SK-N-SH (cell line): ENCODE results near the gene CRIP1. TPM values are rescaled to one million over a fixed set of nuclear protein-coding genes. Genes with fewer than 3 reads are reported as not detected.

Experiments used
- CTCF ChIA-PET: fragments of 300-600, 350-600 bp; formaldehyde crosslinking; extraction: SDS; loops from one replicate; lab custom pipeline; 2021; lab: Yijun Ruan, JAX
- POLR2A ChIA-PET: fragments of 350-600 bp; sonication (Branson Sonifier 250); formaldehyde crosslinking; extraction: SDS; loops from one replicate; lab custom pipeline; 2020; ENCODE audit warnings: antibody characterized with exemption, inconsistent platforms; lab: Yijun Ruan, JAX
- DNase-seq: peaks from one replicate; pipeline ENCODE4 v3.0.0; 2012
- H2AFZ ChIP-seq: fragments of 200-600 bp; sonication (generic); 2 replicates; pipeline ENCODE4 v1.8.1; 2016; ENCODE audit warnings: antibody characterized with exemption, mild to moderate bottlenecking, low read depth
- H3F3A ChIP-seq: fragments of 200-600 bp; sonication (generic); replicated peaks from 2 replicates; pipeline ENCODE3; 2016; ENCODE audit warnings: antibody characterized with exemption, mild to moderate bottlenecking; ENCODE audit not compliant: insufficient read depth
- H3K27ac ChIP-seq, 2 experiments: fragments of 200-500 bp in 1 of 2; fragments of 200-600 bp in 1 of 2; sonication (Bioruptor generic) in 1 of 2; sonication (generic), shearing (Covaris generic) in 1 of 2; 2 replicates each; pipeline versions ENCODE4 v1.5.1 to v1.6.1; 2014 to 2016; ENCODE audit warnings: low read depth in 2 of 2, inconsistent platforms in 1 of 2, low read length in 1 of 2, mild to moderate bottlenecking in 1 of 2, mixed read lengths in 1 of 2
- H3K27me3 ChIP-seq: fragments of 200-600 bp; sonication (generic), shearing (Covaris generic); 2 replicates; pipeline ENCODE4 v1.6.1; 2016; ENCODE audit warnings: mixed run types; ENCODE audit not compliant: insufficient read depth
- H3K36me3 ChIP-seq, 2 experiments: fragments of 200-500 bp in 1 of 2; fragments of 200-600 bp in 1 of 2; sonication (Bioruptor generic) in 1 of 2; sonication (generic) in 1 of 2; replicated peaks in 1 of 2; 2 replicates each; pipeline versions ENCODE3 to v1.5.1; 2014 to 2016; ENCODE audit warnings: low read length in 1 of 2, mild to moderate bottlenecking in 1 of 2; ENCODE audit not compliant: insufficient read depth in 2 of 2, control insufficient read depth in 1 of 2
- H3K4me1 ChIP-seq, 2 experiments: fragments of 200-500 bp in 1 of 2; fragments of 200-600 bp in 1 of 2; sonication (Bioruptor generic) in 1 of 2; sonication (generic), shearing (Covaris generic) in 1 of 2; 2 replicates each; pipeline versions ENCODE4 v1.5.1 to v1.6.1; 2014 to 2016; ENCODE audit warnings: low read depth in 1 of 2, low read length in 1 of 2, mixed run types in 1 of 2; ENCODE audit not compliant: insufficient read depth in 2 of 2, control insufficient read depth in 1 of 2
- H3K4me2 ChIP-seq: fragments of 200-600 bp; sonication (generic), shearing (Covaris generic); 2 replicates; pipeline ENCODE4 v1.6.1; 2017; ENCODE audit warnings: mixed run types
- H3K4me3 ChIP-seq, 2 experiments: fragments of 200-500 bp in 1 of 2; fragments of 200-600 bp in 1 of 2; sonication (Bioruptor generic) in 1 of 2; sonication (generic), shearing (Covaris generic) in 1 of 2; 2 replicates each; pipeline versions ENCODE4 v1.5.1 to v1.8.1; 2014 to 2016; ENCODE audit warnings: low read depth in 2 of 2, inconsistent platforms in 1 of 2, low read length in 1 of 2, mild to moderate bottlenecking in 1 of 2, mixed read lengths in 1 of 2, moderate library complexity in 1 of 2
- H3K79me2 ChIP-seq: fragments of 200-600 bp; sonication (generic); 2 replicates; pipeline ENCODE4 v1.8.1; 2017; ENCODE audit warnings: mild to moderate bottlenecking; ENCODE audit not compliant: insufficient read depth
- H3K9ac ChIP-seq: fragments of 200-600 bp; sonication (generic); 2 replicates; pipeline ENCODE4 v1.6.1; 2017; ENCODE audit warnings: mixed run types
- H3K9me2 ChIP-seq: fragments of 200-600 bp; sonication (generic); 2 replicates; pipeline ENCODE4 v1.6.1; 2017; ENCODE audit warnings: mixed run types
- H3K9me3 ChIP-seq: fragments of 200-600 bp; sonication (generic); 2 replicates; pipeline ENCODE4 v1.6.1; 2017; ENCODE audit warnings: mixed run types, mild to moderate bottlenecking, moderate library complexity
- H4K20me1 ChIP-seq: fragments of 200-600 bp; sonication (generic); 2 replicates; pipeline ENCODE4 v1.6.1; 2017; ENCODE audit warnings: mild to moderate bottlenecking, mixed run types; ENCODE audit not compliant: insufficient read depth
- CHD2 ChIP-seq: fragments of 150-350 bp; IDR thresholded peaks from 2 replicates; pipeline ENCODE4 v1.6.1; 2018; ENCODE audit warnings: low read length; ENCODE audit not compliant: partially characterized antibody
- EZH2phosphoT487 ChIP-seq: fragments of 200-600 bp; sonication (generic); IDR thresholded peaks from 2 replicates; pipeline ENCODE4 v1.6.1; 2017; ENCODE audit warnings: low read depth, mixed run types, mild to moderate bottlenecking, antibody characterized with exemption, moderate library complexity, borderline replicate concordance
- FOSL2 ChIP-seq: IDR thresholded peaks from 2 replicates; pipeline ENCODE4 v1.4.0; 2012; ENCODE audit warnings: low read depth, mild to moderate bottlenecking, moderate library complexity, borderline replicate concordance
- FOXJ3 ChIP-seq: sonication (generic); formaldehyde crosslinking; IDR thresholded peaks from 2 replicates; pipeline ENCODE4 v1.5.1; 2020; ENCODE audit warnings: mild to moderate bottlenecking, missing genetic modification reagents
- GABPA ChIP-seq: IDR thresholded peaks from 2 replicates; pipeline ENCODE4 v1.4.0; 2012; ENCODE audit warnings: low read depth, mild to moderate bottlenecking
- GATA2 ChIP-seq: sonication (generic); formaldehyde crosslinking; IDR thresholded peaks from 2 replicates; pipeline ENCODE4 v1.5.0; 2020; ENCODE audit warnings: mild to moderate bottlenecking, missing genetic modification reagents
- JUND ChIP-seq: IDR thresholded peaks from 2 replicates; pipeline ENCODE4 v1.4.0; 2012
- MAX ChIP-seq: IDR thresholded peaks from 2 replicates; pipeline ENCODE4 v1.4.0; 2012; ENCODE audit warnings: low read depth
- MEF2A ChIP-seq: IDR thresholded peaks from 2 replicates; pipeline ENCODE4 v1.4.0; 2012; ENCODE audit warnings: low read depth, borderline replicate concordance
- MXI1 ChIP-seq: IDR thresholded peaks from 2 replicates; pipeline ENCODE4 v1.6.1; 2012; ENCODE audit warnings: mild to moderate bottlenecking, low read depth, low read length, improper control_type of control experiment
- NFIC ChIP-seq: IDR thresholded peaks from 2 replicates; pipeline ENCODE4 v1.4.0; 2012; ENCODE audit warnings: borderline replicate concordance
- NRF1 ChIP-seq: IDR thresholded peaks from 2 replicates; pipeline ENCODE4 v1.6.1; 2012; ENCODE audit warnings: low read depth, mild to moderate bottlenecking, low read length
- RCOR1 ChIP-seq: fragments of 150-350 bp; IDR thresholded peaks from 2 replicates; pipeline ENCODE4 v1.6.1; 2017; ENCODE audit warnings: antibody characterized with exemption, low read length
- TEAD4 ChIP-seq: IDR thresholded peaks from 2 replicates; pipeline ENCODE4 v1.4.0; 2012; ENCODE audit warnings: mild to moderate bottlenecking, borderline replicate concordance; ENCODE audit not compliant: insufficient read depth
- WGBS: methylation state at CpG from one replicate; pipeline ENCODE4 v1.1.6; 2017; ENCODE audit warnings: low lambda C conversion rate; 5-methylcytosine and 5-hydroxymethylcytosine counted together
- polyA plus RNA-seq, 3 experiments: library from polyadenylated mRNA; depleted of rRNA; stranded (reverse); fragments of >200 nt; gene quantifications; 2 replicates each; pipeline ENCODE4 v1.2.3, GENCODE V29; 2012
- TF ChIP-seq, protein P1 (sequence below): fragments of 200-600 bp; sonication (generic); IDR thresholded peaks from 2 replicates; pipeline ENCODE4 v1.6.1; 2017; ENCODE audit warnings: antibody characterized with exemption, mild to moderate bottlenecking, moderate library complexity
- TF ChIP-seq, protein P2 (sequence below): fragments of 150-350 bp; IDR thresholded peaks from 2 replicates; pipeline ENCODE4 v1.6.1; 2016; ENCODE audit warnings: mild to moderate bottlenecking, low read depth, low read length
- TF ChIP-seq, protein P3 (sequence below): IDR thresholded peaks from 2 replicates; pipeline ENCODE4; 2012
- TF ChIP-seq, protein P4 (sequence below): IDR thresholded peaks from 2 replicates; pipeline ENCODE4 v1.6.1; 2012; ENCODE audit warnings: mild to moderate bottlenecking, low read depth, low read length, moderate library complexity

The CRIP1 gene
- polyA plus RNA-seq, 1 of the 3 experiments (the other 2 are of a cell fraction): 0.72 TPM

GRCh38 chr14:105536051-105536450, 49.4 kb downstream of the CRIP1 start:
- Histone ChIP-seq H3K36me3 (no peaks in the 10 kb centered on the region), H2AFZ (no peak overlapping the region), H3K4me3 (no peak overlapping the region), H3K9me2 (no peaks in the 10 kb centered on the region), H3F3A (no peaks in the 10 kb centered on the region), H3K4me2 (no peak overlapping the region), H3K4me1 (no peaks in the 10 kb centered on the region; a peak in 1 of 4 replicates), H3K27me3 (no peaks in the 10 kb centered on the region; the same call in 1 of the 2 replicates), H3K9ac (no peak overlapping the region), H3K79me2 (no peaks in the 10 kb centered on the region), H3K9me3 (no peaks in the 10 kb centered on the region), H4K20me1 (no peaks in the 10 kb centered on the region), H3K27ac (no peak overlapping the region)
- WGBS: 12% methylated on average over 2 of the region's 7 CpGs
- TF ChIP-seq EZH2phosphoT487 (no peak), NFIC (no peak), FOXJ3 (no peak), MAX (no peak), GABPA (no peak), MXI1 (no peak), FOSL2 (no peak), CHD2 (no peak), NRF1 (no peak), JUND (no peak), TEAD4 (no peak), MEF2A (no peak)
- TF ChIP-seq, protein P1, sequence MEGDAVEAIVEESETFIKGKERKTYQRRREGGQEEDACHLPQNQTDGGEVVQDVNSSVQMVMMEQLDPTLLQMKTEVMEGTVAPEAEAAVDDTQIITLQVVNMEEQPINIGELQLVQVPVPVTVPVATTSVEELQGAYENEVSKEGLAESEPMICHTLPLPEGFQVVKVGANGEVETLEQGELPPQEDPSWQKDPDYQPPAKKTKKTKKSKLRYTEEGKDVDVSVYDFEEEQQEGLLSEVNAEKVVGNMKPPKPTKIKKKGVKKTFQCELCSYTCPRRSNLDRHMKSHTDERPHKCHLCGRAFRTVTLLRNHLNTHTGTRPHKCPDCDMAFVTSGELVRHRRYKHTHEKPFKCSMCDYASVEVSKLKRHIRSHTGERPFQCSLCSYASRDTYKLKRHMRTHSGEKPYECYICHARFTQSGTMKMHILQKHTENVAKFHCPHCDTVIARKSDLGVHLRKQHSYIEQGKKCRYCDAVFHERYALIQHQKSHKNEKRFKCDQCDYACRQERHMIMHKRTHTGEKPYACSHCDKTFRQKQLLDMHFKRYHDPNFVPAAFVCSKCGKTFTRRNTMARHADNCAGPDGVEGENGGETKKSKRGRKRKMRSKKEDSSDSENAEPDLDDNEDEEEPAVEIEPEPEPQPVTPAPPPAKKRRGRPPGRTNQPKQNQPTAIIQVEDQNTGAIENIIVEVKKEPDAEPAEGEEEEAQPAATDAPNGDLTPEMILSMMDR: no peak
- DNase-seq: peak; percentile 20
- POLR2A ChIA-PET: no interaction called here
- CTCF ChIA-PET: interaction anchor here (1.2 to 3.6 kb wide), 5 partner anchors 7 to 165 kb away, joined by 3 to 27 read pairs (median 10); partner anchors contain the start of gene TMEM121

- no peak overlapping the region for H3K4me2 ChIP-seq
- H3K27me3 ChIP-seq: peaks cover 5% of the 10 kb centered on the region; the same call in 1 of the 2 replicates
- no peak overlapping the region for H2AFZ ChIP-seq
- 37% methylated on average over 24 of the region's 34 CpGs for WGBS
- ChIA-PET POLR2A (no interaction called here), CTCF (interaction anchor here (0.8 to 3.6 kb wide), 20 partner anchors 8 to 509 kb away, joined by 3 to 27 read pairs (median 4); partner anchors contain the start of gene TMEM121)
- no peaks in the 10 kb centered on the region for H4K20me1 ChIP-seq
- H3K9me2 ChIP-seq: no peaks in the 10 kb centered on the region
- no peaks in the 10 kb centered on the region for H3K36me3 ChIP-seq
- no peaks in the 10 kb centered on the region for H3F3A ChIP-seq
- H3K4me1 ChIP-seq: no peaks in the 10 kb centered on the region; a peak in 1 of 4 replicates
- no peak overlapping the region for H3K9ac ChIP-seq
- H3K79me2 ChIP-seq: no peaks in the 10 kb centered on the region
- no peak overlapping the region for H3K27ac ChIP-seq
- peak; percentile 29 for DNase-seq
- H3K4me3 ChIP-seq: no peak overlapping the region
- TF ChIP-seq JUND (no peak), RCOR1 (no peak), GATA2 (CRISPR knock-in tag) (no peak)
- TF ChIP-seq, protein P2, sequence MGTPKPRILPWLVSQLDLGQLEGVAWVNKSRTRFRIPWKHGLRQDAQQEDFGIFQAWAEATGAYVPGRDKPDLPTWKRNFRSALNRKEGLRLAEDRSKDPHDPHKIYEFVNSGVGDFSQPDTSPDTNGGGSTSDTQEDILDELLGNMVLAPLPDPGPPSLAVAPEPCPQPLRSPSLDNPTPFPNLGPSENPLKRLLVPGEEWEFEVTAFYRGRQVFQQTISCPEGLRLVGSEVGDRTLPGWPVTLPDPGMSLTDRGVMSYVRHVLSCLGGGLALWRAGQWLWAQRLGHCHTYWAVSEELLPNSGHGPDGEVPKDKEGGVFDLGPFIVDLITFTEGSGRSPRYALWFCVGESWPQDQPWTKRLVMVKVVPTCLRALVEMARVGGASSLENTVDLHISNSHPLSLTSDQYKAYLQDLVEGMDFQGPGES: no peak
- TF ChIP-seq, protein P3, sequence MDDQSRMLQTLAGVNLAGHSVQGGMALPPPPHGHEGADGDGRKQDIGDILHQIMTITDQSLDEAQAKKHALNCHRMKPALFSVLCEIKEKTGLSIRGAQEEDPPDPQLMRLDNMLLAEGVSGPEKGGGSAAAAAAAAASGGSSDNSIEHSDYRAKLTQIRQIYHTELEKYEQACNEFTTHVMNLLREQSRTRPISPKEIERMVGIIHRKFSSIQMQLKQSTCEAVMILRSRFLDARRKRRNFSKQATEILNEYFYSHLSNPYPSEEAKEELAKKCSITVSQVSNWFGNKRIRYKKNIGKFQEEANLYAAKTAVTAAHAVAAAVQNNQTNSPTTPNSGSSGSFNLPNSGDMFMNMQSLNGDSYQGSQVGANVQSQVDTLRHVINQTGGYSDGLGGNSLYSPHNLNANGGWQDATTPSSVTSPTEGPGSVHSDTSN: no peak
- TF ChIP-seq, protein P4, sequence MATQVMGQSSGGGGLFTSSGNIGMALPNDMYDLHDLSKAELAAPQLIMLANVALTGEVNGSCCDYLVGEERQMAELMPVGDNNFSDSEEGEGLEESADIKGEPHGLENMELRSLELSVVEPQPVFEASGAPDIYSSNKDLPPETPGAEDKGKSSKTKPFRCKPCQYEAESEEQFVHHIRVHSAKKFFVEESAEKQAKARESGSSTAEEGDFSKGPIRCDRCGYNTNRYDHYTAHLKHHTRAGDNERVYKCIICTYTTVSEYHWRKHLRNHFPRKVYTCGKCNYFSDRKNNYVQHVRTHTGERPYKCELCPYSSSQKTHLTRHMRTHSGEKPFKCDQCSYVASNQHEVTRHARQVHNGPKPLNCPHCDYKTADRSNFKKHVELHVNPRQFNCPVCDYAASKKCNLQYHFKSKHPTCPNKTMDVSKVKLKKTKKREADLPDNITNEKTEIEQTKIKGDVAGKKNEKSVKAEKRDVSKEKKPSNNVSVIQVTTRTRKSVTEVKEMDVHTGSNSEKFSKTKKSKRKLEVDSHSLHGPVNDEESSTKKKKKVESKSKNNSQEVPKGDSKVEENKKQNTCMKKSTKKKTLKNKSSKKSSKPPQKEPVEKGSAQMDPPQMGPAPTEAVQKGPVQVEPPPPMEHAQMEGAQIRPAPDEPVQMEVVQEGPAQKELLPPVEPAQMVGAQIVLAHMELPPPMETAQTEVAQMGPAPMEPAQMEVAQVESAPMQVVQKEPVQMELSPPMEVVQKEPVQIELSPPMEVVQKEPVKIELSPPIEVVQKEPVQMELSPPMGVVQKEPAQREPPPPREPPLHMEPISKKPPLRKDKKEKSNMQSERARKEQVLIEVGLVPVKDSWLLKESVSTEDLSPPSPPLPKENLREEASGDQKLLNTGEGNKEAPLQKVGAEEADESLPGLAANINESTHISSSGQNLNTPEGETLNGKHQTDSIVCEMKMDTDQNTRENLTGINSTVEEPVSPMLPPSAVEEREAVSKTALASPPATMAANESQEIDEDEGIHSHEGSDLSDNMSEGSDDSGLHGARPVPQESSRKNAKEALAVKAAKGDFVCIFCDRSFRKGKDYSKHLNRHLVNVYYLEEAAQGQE: no peak
- no peaks in the 10 kb centered on the region for H3K9me3 ChIP-seq
Measured at GRCh38 chr14:105536691-105537579, 50.2 kb downstream of the CRIP1 start.
